DMS 273 (cell line): ENCODE data around the gene CCDC85C.
A peak's percentile ranks its signal among the peaks of the same experiment; 100 is the strongest.

Experiments used
- DNase-seq: peaks from one replicate; lab custom pipeline; 2025; ENCODE audit not compliant: unreplicated experiment; lab: John Stamatoyannopoulos, UW

Gene CCDC85C

GRCh38 chr14:99630202-99630601 is 26.2 kb upstream of the CCDC85C start:
- no peak for DNase-seq

GRCh38 chr14:99628887-99629618 is 25.0 kb upstream of the CCDC85C start:
- peak; percentile 83 for DNase-seq

GRCh38 chr14:99627510-99628381 is 23.7 kb upstream of the CCDC85C start:
- no peak for DNase-seq

- DNase-seq: no peak
Measured at GRCh38 chr14:99627100-99627499, 23.1 kb upstream of the CCDC85C start.

DNA sequence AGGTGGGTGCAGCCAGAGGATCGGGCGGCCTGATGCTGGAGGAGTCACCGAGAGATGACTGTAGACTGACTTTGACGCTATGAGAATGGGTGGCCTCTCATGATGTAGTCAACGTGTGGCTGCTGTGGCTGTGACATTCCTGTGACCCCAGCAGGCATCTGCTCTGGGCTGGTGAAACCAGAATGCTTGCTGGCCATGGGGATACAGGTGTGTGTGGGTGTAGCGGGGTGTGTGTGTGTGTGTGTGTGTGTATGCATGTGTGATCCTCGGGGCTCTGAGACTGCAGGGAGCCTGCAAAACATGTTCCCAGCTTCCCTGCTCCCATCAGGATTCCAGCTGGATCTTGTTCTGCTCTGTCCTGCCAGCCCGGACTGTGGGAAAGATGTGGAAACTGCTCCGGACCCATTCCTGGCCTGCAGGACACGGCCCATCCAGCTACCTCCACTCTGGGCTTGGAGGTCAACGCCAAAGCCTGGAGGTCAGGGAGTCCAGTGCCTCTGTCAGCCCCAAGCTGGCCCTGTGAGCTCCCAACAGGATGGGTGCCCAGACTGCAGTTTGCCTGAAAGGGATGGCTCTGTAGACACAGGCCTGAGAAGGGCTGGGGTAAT is 22.1 kb upstream of the CCDC85C start:
- no peak for DNase-seq

GRCh38 chr14:99625476-99625875 is 21.5 kb upstream of the CCDC85C start:
- DNase-seq: no peak

DNA sequence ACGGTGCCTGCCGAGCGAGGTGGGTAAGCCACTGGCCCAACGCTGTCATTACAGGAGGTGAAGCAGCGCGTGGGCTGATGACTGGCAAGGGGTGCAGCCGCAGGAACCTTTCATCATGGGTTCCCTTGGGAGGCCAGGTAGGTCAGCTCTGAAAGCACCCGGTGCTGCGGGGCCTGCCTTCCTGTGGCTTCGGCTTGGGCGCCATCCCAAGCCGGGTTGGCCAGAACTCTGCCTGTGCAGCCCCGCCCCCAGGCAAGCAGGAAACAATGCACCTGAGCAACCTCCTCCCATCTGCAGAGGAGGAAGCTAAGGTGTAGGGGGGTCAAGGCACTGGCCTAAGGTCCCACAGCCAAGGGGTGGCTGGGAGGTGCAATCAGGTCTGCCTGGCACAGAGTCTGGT is 21.0 kb upstream of the CCDC85C start:
- no peak for DNase-seq

GRCh38 chr14:99624024-99624423 is 20.0 kb upstream of the CCDC85C start:
- DNase-seq: no peak

DNA sequence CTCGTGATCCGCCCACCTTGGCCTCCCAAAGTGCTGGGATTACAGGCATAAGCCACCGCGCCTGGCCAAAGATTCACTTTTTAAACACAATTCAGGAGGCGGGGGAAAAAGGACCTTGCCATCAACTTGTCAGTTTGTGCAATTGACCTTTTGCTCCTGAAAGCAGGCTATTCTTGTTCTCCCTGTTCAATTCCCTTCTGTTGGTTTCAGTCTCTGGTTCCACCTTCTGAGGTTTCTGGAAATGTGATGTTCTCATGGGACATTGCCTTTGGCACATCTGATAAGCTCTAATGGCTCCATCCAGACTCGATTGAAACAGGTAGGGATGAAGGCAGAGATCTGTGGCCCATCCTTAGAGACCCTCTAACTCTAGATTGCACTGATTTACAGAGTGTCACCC is 17.9 kb upstream of the CCDC85C start:
- DNase-seq: no peak

DNA sequence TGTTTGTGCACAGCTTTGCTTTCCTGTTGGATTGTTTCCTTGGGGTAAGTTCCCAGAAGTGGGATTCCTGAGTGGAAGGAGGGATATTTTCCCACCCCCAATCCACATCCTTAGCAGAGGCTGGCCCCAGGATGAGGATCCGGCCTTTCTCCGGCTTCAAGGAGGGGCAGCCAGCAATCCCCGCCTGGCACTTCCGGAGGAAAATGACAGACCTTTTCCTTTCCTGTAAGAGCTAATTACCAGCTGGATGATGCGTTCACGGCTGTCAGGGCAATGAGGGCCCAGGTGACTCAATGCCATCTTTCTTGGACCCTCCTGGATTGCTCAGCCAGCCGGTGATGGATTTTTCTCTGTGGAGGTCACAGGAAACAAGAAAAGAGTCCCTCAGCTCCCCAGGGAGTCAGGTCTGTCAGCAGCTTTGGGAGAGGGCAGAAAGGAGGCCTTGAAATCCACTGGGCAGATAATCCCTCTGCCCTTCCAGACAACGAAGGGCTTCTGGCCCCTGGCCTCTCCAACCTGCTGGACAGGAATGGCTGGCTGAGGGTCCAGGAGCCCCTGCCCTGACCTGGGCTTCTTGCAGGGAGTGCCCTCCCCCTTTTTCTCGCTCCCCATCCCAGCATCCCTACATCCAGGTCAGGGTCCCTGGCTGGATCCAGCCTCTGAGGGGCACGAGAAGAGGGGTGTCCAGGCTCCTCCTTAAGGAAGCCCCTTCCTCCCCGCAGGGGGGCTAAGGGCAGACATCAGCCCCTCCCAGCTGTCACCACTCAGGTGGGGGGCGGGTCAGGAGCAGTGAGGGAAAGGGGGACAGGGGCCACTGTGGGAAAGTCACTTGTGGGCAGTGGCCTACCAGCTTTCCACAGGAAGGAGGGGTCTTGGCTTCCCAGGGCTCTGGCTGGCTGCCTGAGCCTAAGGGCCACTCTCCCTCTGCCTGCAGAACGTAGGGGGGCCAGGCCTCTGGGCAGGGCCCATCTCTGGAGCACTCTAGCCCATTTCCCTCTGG is 16.1 kb upstream of the CCDC85C start:
- DNase-seq: no peak

- peak; percentile 33 for DNase-seq
Measured at GRCh38 chr14:99616832-99617800, 13.1 kb upstream of the CCDC85C start.

GRCh38 chr14:99615497-99616157 is 11.6 kb upstream of the CCDC85C start:
- peak; percentile 62 for DNase-seq

- DNase-seq: peak; percentile 56
Measured at GRCh38 chr14:99612738-99613330, 8.8 kb upstream of the CCDC85C start.

DNA sequence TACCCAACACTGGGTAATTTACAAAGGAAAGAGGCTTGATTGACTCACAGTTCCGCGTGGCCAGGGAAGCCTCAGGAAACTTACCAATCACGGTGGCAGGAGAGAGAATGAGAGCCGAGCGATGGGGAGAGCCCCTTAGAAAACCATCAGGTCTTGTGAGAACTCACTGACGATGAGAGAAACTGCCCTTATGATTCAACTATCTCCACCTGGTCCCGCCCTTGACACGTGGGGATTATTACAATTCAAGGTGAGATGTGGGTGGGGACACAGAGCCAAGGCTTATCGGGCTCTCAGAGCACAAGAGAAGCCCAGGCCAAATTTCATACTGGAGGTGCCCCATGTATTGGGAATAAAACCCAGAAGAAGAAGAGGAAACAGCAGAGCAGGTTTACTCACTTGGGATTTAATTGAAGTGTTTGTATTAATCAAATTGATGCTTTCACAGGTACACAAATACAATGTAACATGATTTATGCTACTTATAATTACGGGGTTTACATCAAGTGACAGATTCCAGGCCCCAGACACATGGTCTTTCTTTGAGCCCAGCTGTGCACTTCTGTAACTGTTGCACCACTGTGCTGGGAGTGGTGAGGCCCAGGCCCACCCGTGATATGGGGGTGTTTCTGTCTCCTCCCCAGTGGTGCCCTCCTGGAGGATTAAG is 8.2 kb upstream of the CCDC85C start:
- DNase-seq: no peak

GRCh38 chr14:99611646-99612045 is 7.6 kb upstream of the CCDC85C start:
- no peak for DNase-seq

DNA sequence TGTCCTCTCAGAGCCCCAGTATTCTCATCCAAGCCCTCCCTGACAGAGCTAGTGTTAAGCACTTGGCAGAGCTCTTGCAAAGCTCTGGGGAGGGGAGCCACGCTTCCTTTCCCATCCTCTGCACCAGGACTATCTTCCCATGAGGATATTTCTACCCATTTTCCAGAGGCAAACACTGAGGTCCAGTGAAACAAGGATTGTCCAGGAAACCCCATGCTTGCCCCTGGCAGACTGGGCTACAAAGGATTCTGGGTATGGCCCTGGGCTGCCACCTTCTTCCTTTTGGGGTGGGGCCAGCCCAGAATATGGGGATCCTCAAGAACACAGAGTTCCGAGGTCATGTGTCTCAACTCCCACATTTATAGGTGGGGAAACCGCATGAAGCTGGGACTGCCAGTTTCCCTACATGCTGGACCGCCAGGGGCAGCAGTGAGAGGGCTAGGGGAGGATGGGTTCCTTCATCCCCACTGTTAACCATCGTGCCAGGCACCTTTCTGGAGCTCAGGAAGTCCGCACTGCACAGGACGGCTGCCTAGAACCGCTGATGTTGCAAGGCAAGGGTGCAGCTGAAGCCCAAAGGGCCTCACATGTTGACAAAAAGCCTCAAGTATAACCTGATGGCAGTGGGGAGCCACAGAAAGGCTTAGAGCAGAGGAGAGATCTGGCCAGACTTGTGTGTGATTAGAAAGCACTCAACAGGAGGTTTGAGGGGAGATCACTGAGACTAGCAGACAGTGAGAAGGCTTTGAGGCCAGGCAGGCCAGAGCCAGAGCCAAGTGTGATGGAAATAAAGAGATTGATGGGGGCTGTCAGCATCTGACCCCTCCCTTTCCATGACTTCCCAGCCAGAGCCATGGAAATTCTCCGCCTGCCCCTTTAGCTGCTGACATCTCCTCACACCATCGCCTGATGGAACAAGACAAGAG is 5.5 kb upstream of the CCDC85C start:
- DNase-seq: no peak

DNA sequence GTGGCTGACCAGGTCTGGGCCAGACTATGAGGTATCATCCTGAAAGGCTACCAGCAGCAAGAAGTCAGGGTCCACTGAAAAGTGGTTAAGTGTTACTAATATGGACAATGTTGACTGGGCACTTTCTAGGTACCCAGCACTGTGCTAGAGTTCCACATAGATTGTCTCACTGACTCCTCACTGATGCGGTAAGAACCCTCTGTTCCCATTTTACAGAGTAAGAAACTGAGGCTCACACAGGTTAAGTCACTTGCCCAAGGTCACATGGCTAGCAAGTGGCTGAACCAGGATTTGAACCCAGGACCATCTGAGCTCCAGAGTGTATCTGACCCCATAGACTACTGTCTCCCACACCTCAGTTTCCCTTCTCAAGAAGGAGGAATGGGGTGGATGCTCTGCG is 4.6 kb upstream of the CCDC85C start:
- no peak for DNase-seq
